CD4-positive, alpha-beta T cell treated with Interleukin-12 subunit alpha and Interleukin-12 subunit beta, for 1 hour (primary cell): ENCODE measurements around the gene FAM110A.
"Not testable (repeated sequence)": the region's sequence is repeated elsewhere in the genome, so short reads cannot be mapped to it uniquely, and the experiment has no call there.

ENCODE experiments used
- DNase-seq: peaks from one replicate; pipeline ENCODE4 v3.0.0-alpha.2; 2020

The FAM110A gene

GRCh38 chr20:877814-878213 is 44.3 kb downstream of the FAM110A start:
- no peak for DNase-seq

- peak; percentile 11 for DNase-seq
These were observed 45.2 kb downstream of the FAM110A start for GRCh38 chr20:878511-879307.

GRCh38 chr20:879626-880025 is 46.1 kb downstream of the FAM110A start:
- no peak for DNase-seq

GRCh38 chr20:881051-881782 is 47.7 kb downstream of the FAM110A start:
- DNase-seq = peak; percentile 9

- no peak for DNase-seq
These were observed 48.2 kb downstream of the FAM110A start for GRCh38 chr20:881783-882144.

- no peak for DNase-seq
These were observed 51.8 kb downstream of the FAM110A start for GRCh38 chr20:884983-885952.

- DNase-seq = no peak
These were observed 53.6 kb downstream of the FAM110A start for GRCh38 chr20:887137-887536.

GRCh38 chr20:888057-888456 is 54.5 kb downstream of the FAM110A start:
- no peak for DNase-seq

- no peak for DNase-seq
These were observed 55.6 kb downstream of the FAM110A start for GRCh38 chr20:889106-889505.

- DNase-seq = no peak
These were observed 56.5 kb downstream of the FAM110A start for GRCh38 chr20:889932-890463.

- no peak for DNase-seq
These were observed 57.1 kb downstream of the FAM110A start for GRCh38 chr20:890666-891057.

- no peak for DNase-seq
These were observed 57.7 kb downstream of the FAM110A start for GRCh38 chr20:891058-891705.

- no peak for DNase-seq
These were observed 58.2 kb downstream of the FAM110A start for GRCh38 chr20:891706-892080.

GRCh38 chr20:892371-892770 is 58.9 kb downstream of the FAM110A start:
- DNase-seq = not testable (repeated sequence)
